Transverse colon (tissue), 4 donors: ENCODE measurements around the gene PIGC.
A peak's percentile ranks its signal among the peaks of the same experiment; 100 is the strongest.

Experiments
- POLR2A ChIP-seq: fragments of 450-650 bp; IDR thresholded peaks from one replicate; pipeline ENCODE4 v1.6.1; 2016; ENCODE audit warnings: antibody characterized with exemption, mild to moderate bottlenecking, moderate library complexity
- POLR2AphosphoS5 ChIP-seq, 3 donors: sonication (generic); formaldehyde crosslinking; IDR thresholded peaks; one replicate each; pipeline ENCODE4 v1.6.1; 2016; ENCODE audit warnings: antibody characterized with exemption in 3 of 3
- TF ChIP-seq, protein P1 (sequence below), 5 experiments: fragments of 200-600 bp in 3 of 5; fragments of 450-650 bp in 2 of 5; sonication (generic) in 3 of 5; IDR thresholded peaks; 1 replicate in 2 of 5; 2 replicates in 3 of 5; pipeline ENCODE4 v1.5.1; 2016 to 2017; ENCODE audit warnings: antibody characterized with exemption in 5 of 5, inconsistent platforms in 3 of 5, mild to moderate bottlenecking in 2 of 5, moderate library complexity in 1 of 5

DNA sequence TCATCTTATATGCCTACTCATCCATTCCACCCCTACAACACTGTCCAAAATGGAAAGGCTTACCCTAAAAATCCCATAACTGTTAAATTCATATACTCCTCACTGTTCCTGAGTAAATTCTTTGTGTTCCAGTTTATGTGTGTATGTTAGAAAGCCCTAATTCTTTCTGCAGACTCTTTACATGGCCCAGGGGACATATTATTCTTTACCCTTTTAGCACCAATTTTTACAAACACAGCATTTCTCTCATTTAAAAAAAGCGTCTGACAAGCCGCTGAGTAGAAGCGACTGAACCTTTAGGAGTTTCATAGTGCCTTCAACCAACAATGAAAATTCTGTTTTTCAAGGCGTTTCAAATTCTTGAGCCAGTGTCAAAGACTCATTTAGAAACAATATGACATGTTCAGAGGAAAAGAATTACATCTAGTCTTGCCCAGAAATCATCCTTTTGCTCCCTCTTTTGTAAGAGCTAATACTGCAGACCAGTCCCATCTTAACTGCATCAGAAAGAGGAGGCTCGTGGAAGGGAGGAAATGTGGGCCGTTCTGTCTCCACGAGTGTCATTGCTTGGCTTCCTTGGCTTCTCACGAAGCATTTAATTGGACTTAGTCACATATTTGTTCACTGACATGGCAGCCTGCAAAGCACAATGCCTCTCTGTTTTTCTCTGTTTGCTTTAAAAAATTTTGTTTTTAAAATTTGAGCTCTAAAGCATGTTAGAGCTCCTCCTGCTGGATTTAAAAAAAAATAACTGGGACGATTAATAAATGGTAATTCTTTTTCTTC is 44.7 kb downstream of the PIGC start:
- TF ChIP-seq, protein P1, sequence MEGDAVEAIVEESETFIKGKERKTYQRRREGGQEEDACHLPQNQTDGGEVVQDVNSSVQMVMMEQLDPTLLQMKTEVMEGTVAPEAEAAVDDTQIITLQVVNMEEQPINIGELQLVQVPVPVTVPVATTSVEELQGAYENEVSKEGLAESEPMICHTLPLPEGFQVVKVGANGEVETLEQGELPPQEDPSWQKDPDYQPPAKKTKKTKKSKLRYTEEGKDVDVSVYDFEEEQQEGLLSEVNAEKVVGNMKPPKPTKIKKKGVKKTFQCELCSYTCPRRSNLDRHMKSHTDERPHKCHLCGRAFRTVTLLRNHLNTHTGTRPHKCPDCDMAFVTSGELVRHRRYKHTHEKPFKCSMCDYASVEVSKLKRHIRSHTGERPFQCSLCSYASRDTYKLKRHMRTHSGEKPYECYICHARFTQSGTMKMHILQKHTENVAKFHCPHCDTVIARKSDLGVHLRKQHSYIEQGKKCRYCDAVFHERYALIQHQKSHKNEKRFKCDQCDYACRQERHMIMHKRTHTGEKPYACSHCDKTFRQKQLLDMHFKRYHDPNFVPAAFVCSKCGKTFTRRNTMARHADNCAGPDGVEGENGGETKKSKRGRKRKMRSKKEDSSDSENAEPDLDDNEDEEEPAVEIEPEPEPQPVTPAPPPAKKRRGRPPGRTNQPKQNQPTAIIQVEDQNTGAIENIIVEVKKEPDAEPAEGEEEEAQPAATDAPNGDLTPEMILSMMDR (IDR thresholded peaks at IDR 0.05): peak; percentile 63 to 84 (median 74)
- no peak for TF ChIP-seq POLR2A
- TF ChIP-seq POLR2AphosphoS5 (IDR thresholded peaks at IDR 0.05): peak; percentile 39 to 56 (median 46)
